H1 (cell line): ENCODE data around the gene ZSCAN12. TPM values are rescaled to one million over a fixed set of nuclear protein-coding genes. Genes with fewer than 3 reads are reported as not detected.

Experiments used
- ATF2 ChIP-seq: IDR thresholded peaks from 2 replicates; pipeline ENCODE4 v1.6.1; 2012; ENCODE audit warnings: low read length, inconsistent platforms
- BACH1 ChIP-seq: IDR thresholded peaks from 2 replicates; pipeline ENCODE4 v1.6.1; 2012; ENCODE audit warnings: low read length, improper control_type of control experiment
- YY1 ChIP-seq: IDR thresholded peaks from 2 replicates; pipeline ENCODE4 v1.6.1; 2011; ENCODE audit warnings: low read depth, mild to moderate bottlenecking, low read length
- polyA plus RNA-seq, 7 experiments: library from polyadenylated mRNA; depleted of rRNA in 3 of 7; stranded (reverse) in 5 of 7; unstranded in 2 of 7; fragments of >200 nt in 5 of 7; fragments of 200-250 nt in 2 of 7; gene quantifications; 1 replicate in 5 of 7; 2 replicates in 1 of 7; 4 replicates in 1 of 7; pipeline versions ENCODE4 v1.2.1 to v1.2.3, GENCODE V29; 2011 to 2013; ENCODE audit warnings: missing spikeins in 2 of 7, mixed read lengths in 2 of 7
- total RNA-seq: library from RNA; stranded (reverse); fragmentation: NEBNext Ultra II Directional; extraction: Animal tissue kit (Norgen Biotek cat#: 25700); gene quantifications from 2 replicates; pipeline ENCODE4 v1.2.1, GENCODE V29; 2021

Gene ZSCAN12
- total and polyA plus RNA-seq, 2 of the 8 experiments (the other 6 are each of a cell fraction or from before 2014, with no cell fraction given): 2.2 to 9.6 TPM

- TF ChIP-seq ATF2: no peak
- TF ChIP-seq YY1: no peak
- no peak for TF ChIP-seq BACH1
Observed at GRCh38 chr6:28351087-28351486, 48.5 kb downstream of the ZSCAN12 start (continued).
